ENCODE data around the gene KCNIP4. TPM values are rescaled to one million over a fixed set of nuclear protein-coding genes. Genes with fewer than 3 reads are reported as not detected.

KCNIP4 gene
- total and polyA plus RNA-seq, 2 of the 8 experiments (the other 6 are each of a cell fraction or from before 2014, with no cell fraction given): 0.06 TPM; not detected in 1

DNA sequence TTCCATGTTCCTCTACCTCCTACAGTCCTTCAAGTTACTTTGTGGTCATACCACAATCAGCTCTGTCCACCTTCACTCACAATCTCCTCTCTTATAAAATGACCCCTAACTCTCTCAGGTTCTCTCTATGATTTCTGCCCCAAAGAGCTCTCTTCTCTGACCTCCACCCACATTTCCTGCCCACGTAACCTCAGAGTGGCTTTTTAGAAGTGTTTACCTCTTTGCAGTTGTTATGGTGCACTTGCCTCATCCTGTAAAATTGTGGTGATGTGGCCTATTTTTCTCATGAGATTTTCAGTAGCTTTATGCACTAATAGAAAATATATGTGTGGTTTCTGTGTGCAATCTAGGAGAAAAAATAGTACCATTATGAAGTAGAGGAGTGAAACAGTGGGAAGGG lies 1032.5 kb downstream of the KCNIP4 start:
- Histone ChIP-seq H2BK15ac (ENCODE audit: low read length) (no peak overlapping the region), H4K91ac (replicated peaks; ENCODE audit: insufficient read length, low read length) (no peak overlapping the region), H3K56ac (replicated peaks; ENCODE audit: insufficient read length, low read depth, low read length) (no peak overlapping the region), H3K27me3 (replicated peaks in 1 of 4; ENCODE audit: control insufficient read depth in 3 of 4, extremely low read depth in 1 of 4, insufficient read depth in 3 of 4, low read length in 3 of 4) (no peaks in the 10 kb centered on the region), H3K4me3 (ENCODE audit: extremely low read depth in 1 of 4, insufficient read depth in 2 of 4, low read depth in 3 of 4, low read length in 4 of 4) (no peak overlapping the region), H2AK5ac (ENCODE audit: low read depth, low read length) (no peak overlapping the region), H3K36me3 (ENCODE audit: control insufficient read depth in 2 of 4, insufficient read depth in 4 of 4, low read length in 3 of 4) (no peaks in the 10 kb centered on the region), H4K20me1 (replicated peaks in 1 of 2; ENCODE audit: control insufficient read depth in 1 of 2, insufficient read depth in 2 of 2, low read length in 2 of 2) (no peaks in the 10 kb centered on the region), H3K4ac (replicated peaks; ENCODE audit: insufficient read length, low read depth, low read length) (no peak overlapping the region), H3K79me2 (ENCODE audit: control insufficient read depth in 1 of 2, insufficient read depth in 2 of 2, low read length in 2 of 2) (no peaks in the 10 kb centered on the region), H3K4me1 (replicated peaks in 1 of 4; ENCODE audit: control insufficient read depth in 3 of 4, insufficient read depth in 4 of 4, low read length in 3 of 4) (no peaks in the 10 kb centered on the region), H3K4me2 (ENCODE audit: insufficient read depth in 1 of 2, low read depth in 2 of 2, low read length in 2 of 2) (no peak overlapping the region), H3K14ac (ENCODE audit: insufficient read length) (no peak overlapping the region), H3K23me2 (ENCODE audit: low read depth, low read length) (no peaks in the 10 kb centered on the region), H4K5ac (ENCODE audit: insufficient read length, low read depth, low read length) (no peak overlapping the region), H2BK12ac (ENCODE audit: low read depth, low read length) (no peak overlapping the region), H3K27ac (ENCODE audit: low read depth, low read length) (no peak overlapping the region), H2BK5ac (ENCODE audit: low read depth, low read length) (no peak overlapping the region), H2BK120ac (replicated peaks; ENCODE audit: low read depth, low read length) (no peak overlapping the region), H3K79me1 (ENCODE audit: low read depth, low read length) (no peaks in the 10 kb centered on the region), H2BK20ac (ENCODE audit: low read length) (no peak overlapping the region), H4K8ac (ENCODE audit: extremely low read depth, insufficient read depth, low read length) (no peak overlapping the region), H3K9ac (replicated peaks in 1 of 4; ENCODE audit: extremely low read depth in 1 of 4, low read depth in 3 of 4, low read length in 3 of 4) (no peak overlapping the region), H3K9me3 (ENCODE audit: insufficient read depth in 2 of 2, low read depth in 1 of 2, low read length in 1 of 2) (no peaks in the 10 kb centered on the region), H3K18ac (ENCODE audit: extremely low read depth, low read length) (no peak overlapping the region), H2AFZ (ENCODE audit: low read length) (no peak overlapping the region), H3K23ac (ENCODE audit: insufficient read length) (no peak overlapping the region)
- TF ChIP-seq JUND (IDR thresholded peaks at IDR 0.05; ENCODE audit: low read length) (no peak), EP300 (IDR thresholded peaks at IDR 0.05; ENCODE audit: borderline replicate concordance in 1 of 2, low read depth in 2 of 2, low read length in 2 of 2) (no peak), CBX8 (IDR thresholded peaks at IDR 0.05; ENCODE audit: borderline replicate concordance, low read depth, low read length) (no peak), KDM1A (IDR thresholded peaks at IDR 0.05; ENCODE audit: borderline replicate concordance, low read length) (no peak), TEAD4 (IDR thresholded peaks at IDR 0.05; ENCODE audit: low read depth, low read length) (no peak), GABPA (IDR thresholded peaks at IDR 0.05; ENCODE audit: borderline replicate concordance, insufficient read depth, low read length) (no peak), SAP30 (IDR thresholded peaks at IDR 0.05; ENCODE audit: insufficient read depth, insufficient replicate concordance, low read length) (no peak)
- WGBS, 2 experiments (ENCODE audit: extremely low coverage in 1 of 2, insufficient coverage in 1 of 2, insufficient read length in 1 of 2, insufficient replicate concordance in 2 of 2, low coverage in 1 of 2, low lambda C conversion rate in 2 of 2, missing lambda C conversion rate in 1 of 2): 100% methylated on average over 1 of the region's 1 CpG; no CpG with 5 or more reads in 1 of the 2 experiments
- DNase-seq (ENCODE audit: low read depth in 1 of 2, low spot score in 2 of 2): no peak
- FAIRE-seq: no peak
- POLR2A ChIA-PET (ENCODE audit: partially characterized antibody): no interaction called here
- CTCF ChIA-PET (ENCODE audit: partially characterized antibody): interaction anchor here (0.9 to 1.1 kb wide), 2 partner anchors 15 to 19 kb away, joined by 3 to 4 read pairs; no protein-coding TSS in a partner anchor

All from H1 (cell line).